Neural progenitor cell (in vitro differentiated cells): Measurements from ENCODE around the gene TLCD5.

Experiments
- EZH2 ChIP-seq: fragments of 200-600 bp; sonication (generic); IDR thresholded peaks from 2 replicates; pipeline ENCODE4 v1.6.1; 2017; ENCODE audit warnings: antibody characterized with exemption, mild to moderate bottlenecking, moderate library complexity
- EZH2phosphoT487 ChIP-seq: fragments of 200-600 bp; sonication (generic); IDR thresholded peaks from 2 replicates; pipeline ENCODE4 v1.6.1; 2017; ENCODE audit warnings: antibody characterized with exemption
- TF ChIP-seq, protein P1 (sequence below): fragments of 200-600 bp; sonication (generic); IDR thresholded peaks from 2 replicates; pipeline ENCODE4 v1.5.1; 2017; ENCODE audit warnings: antibody characterized with exemption, mild to moderate bottlenecking

DNA sequence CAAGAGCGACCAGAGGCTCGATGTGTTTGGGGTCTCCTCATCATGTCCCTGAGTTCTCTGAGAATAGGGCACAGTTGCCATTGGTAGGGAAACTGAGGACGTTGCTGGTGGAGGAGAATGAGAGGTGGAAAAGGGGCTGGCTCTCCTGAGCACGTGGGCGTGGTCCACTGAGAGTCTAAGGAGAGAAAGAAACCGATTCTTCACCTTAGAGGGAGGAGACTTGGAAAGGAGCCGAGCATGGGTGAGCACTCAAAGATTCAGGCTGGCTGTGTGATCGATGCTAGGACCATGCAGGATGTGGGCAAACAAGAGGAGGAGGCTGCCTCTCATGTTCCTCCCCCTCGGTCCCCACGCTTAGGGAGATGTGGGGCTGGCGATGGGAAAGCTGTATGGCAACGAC is 19.8 kb upstream of the TLCD5 start:
- TF ChIP-seq, protein P1, sequence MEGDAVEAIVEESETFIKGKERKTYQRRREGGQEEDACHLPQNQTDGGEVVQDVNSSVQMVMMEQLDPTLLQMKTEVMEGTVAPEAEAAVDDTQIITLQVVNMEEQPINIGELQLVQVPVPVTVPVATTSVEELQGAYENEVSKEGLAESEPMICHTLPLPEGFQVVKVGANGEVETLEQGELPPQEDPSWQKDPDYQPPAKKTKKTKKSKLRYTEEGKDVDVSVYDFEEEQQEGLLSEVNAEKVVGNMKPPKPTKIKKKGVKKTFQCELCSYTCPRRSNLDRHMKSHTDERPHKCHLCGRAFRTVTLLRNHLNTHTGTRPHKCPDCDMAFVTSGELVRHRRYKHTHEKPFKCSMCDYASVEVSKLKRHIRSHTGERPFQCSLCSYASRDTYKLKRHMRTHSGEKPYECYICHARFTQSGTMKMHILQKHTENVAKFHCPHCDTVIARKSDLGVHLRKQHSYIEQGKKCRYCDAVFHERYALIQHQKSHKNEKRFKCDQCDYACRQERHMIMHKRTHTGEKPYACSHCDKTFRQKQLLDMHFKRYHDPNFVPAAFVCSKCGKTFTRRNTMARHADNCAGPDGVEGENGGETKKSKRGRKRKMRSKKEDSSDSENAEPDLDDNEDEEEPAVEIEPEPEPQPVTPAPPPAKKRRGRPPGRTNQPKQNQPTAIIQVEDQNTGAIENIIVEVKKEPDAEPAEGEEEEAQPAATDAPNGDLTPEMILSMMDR = no peak
- TF ChIP-seq EZH2 (no peak), EZH2phosphoT487 (no peak)
